Measurements from ENCODE around the gene NAIP.
"Not testable (repeated sequence)": the region's sequence is repeated elsewhere in the genome, so short reads cannot be mapped to it uniquely, and the experiment has no call there.

- TF ChIP-seq POLR2AphosphoS5 (IDR thresholded peaks at IDR 0.05); CTCF (IDR thresholded peaks at IDR 0.05); EP300 (IDR thresholded peaks at IDR 0.05); POLR2A (IDR thresholded peaks at IDR 0.05; ENCODE audit: low read depth): not testable (repeated sequence)
These were observed 19.7 kb upstream of the NAIP start for GRCh38 chr5:71044808-71045207.

Measured in esophagus muscularis mucosa (tissue), 4 donors.